ENCODE measurements around the gene PSG6. TPM values are rescaled to one million over a fixed set of nuclear protein-coding genes. Genes with fewer than 3 reads are reported as not detected.
A peak's percentile ranks its signal among the peaks of the same experiment; 100 is the strongest.
"Not testable (repeated sequence)": the region's sequence is repeated elsewhere in the genome, so short reads cannot be mapped to it uniquely, and the experiment has no call there.

Gene PSG6
- total and polyA plus RNA-seq, 2 experiments from 2014 or later: not detected

GRCh38 chr19:42872608-42873007 lies 45.1 kb downstream of the PSG6 start:
- no peak for TF ChIP-seq CTCF (IDR thresholded peaks at IDR 0.05; ENCODE audit: low read depth, low read length)
- Histone ChIP-seq H3K4me3 (no peak overlapping the region), H3K4me1 (ENCODE audit: low read depth) (no peaks in the 10 kb centered on the region), H3K27me3 (no peaks in the 10 kb centered on the region), H3K27ac (no peak overlapping the region), H3K9me3 (ENCODE audit: low read depth) (no peaks in the 10 kb centered on the region), H3K36me3 (no peaks in the 10 kb centered on the region)
- DNase-seq (ENCODE audit: low read depth in 1 of 2, low spot score in 1 of 2): no peak

GRCh38 chr19:42857544-42857867 lies 60.2 kb downstream of the PSG6 start:
- no peaks in the 10 kb centered on the region for H3K9me3 ChIP-seq (ENCODE audit: low read depth)
- H3K4me1 ChIP-seq (ENCODE audit: low read depth): no peaks in the 10 kb centered on the region
- no peaks in the 10 kb centered on the region for H3K27me3 ChIP-seq
- no peaks in the 10 kb centered on the region for H3K36me3 ChIP-seq
- H3K27ac ChIP-seq: no peak overlapping the region
- TF ChIP-seq CTCF (IDR thresholded peaks at IDR 0.05; ENCODE audit: low read depth, low read length): no peak
- H3K4me3 ChIP-seq: no peak overlapping the region
- no peak for DNase-seq (ENCODE audit: low read depth in 1 of 2, low spot score in 1 of 2)

GRCh38 chr19:42856866-42857543 lies 60.7 kb downstream of the PSG6 start:
- DNase-seq (ENCODE audit: low read depth in 1 of 2, low spot score in 1 of 2); H3K4me1 ChIP-seq (ENCODE audit: low read depth); H3K27me3 ChIP-seq; H3K36me3 ChIP-seq; H3K27ac ChIP-seq; H3K9me3 ChIP-seq (ENCODE audit: low read depth); H3K4me3 ChIP-seq: not testable (repeated sequence)
- TF ChIP-seq CTCF (IDR thresholded peaks at IDR 0.05; ENCODE audit: low read depth, low read length): peak; percentile 49

DNA sequence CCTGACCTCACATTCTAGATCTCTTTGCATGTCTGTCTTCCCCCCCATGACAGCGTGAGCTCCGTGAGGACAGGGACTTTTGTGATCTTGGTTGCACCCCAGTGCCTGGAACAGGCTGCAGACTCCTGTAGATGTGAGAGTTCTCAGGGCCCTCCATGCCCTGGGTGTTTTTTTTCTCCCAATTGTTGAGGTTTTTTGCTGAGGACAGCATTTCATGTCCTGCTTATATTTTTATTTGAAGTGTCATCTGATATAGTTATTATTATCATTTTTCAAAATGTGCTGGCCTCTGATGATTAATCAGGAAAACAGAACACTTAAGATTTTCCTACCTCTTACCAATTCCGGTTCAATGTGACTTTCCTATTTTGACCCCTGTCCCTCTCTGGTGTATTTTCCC lies 62.9 kb downstream of the PSG6 start:
- not testable (repeated sequence) for H3K27ac ChIP-seq; H3K4me1 ChIP-seq (ENCODE audit: low read depth); H3K9me3 ChIP-seq (ENCODE audit: low read depth); H3K36me3 ChIP-seq; H3K27me3 ChIP-seq; DNase-seq (ENCODE audit: low read depth in 1 of 2, low spot score in 1 of 2); H3K4me3 ChIP-seq

DNA sequence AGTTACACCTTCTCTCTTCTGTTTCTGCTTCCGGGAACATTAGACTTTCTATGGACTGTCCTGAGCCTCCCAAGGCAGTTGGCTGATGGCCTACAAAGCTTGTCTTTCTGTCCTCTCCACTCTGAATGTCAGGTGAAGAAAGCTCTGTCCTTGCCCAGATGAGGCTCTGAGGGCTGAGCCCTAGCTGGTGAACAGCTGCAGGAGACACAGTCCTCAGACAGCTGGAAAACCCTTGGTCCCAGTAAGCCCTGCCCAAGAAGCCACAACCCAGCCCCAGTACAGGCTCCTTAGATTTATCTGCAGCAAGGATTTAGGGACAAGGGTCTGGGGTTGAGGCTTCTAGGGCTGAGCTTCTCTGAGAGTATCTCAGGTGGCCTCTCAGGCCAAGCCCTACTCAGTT lies 64.5 kb downstream of the PSG6 start:
- not testable (repeated sequence) for H3K4me3 ChIP-seq; H3K9me3 ChIP-seq (ENCODE audit: low read depth); H3K4me1 ChIP-seq (ENCODE audit: low read depth); H3K36me3 ChIP-seq; DNase-seq (ENCODE audit: low read depth in 1 of 2, low spot score in 1 of 2); H3K27me3 ChIP-seq; H3K27ac ChIP-seq

GRCh38 chr19:42852821-42853220 lies 64.9 kb downstream of the PSG6 start:
- DNase-seq (ENCODE audit: low read depth in 1 of 2, low spot score in 1 of 2); H3K9me3 ChIP-seq (ENCODE audit: low read depth): not testable (repeated sequence)

More at GRCh38 chr19:42852821-42853220, 64.9 kb downstream of the PSG6 start:
- H3K36me3 ChIP-seq; H3K4me3 ChIP-seq; H3K27ac ChIP-seq; H3K4me1 ChIP-seq (ENCODE audit: low read depth); H3K27me3 ChIP-seq: not testable (repeated sequence)

Other genes with a start within 250 kb of the PSG6 start
- not detected in 2 replicates for gene PSG3, start 177.4 kb downstream of the PSG6 start, total RNA-seq
- gene PSG3, start 177.4 kb downstream of the PSG6 start, polyA plus RNA-seq: not detected in 2 replicates
- gene PSG8, start 152.2 kb downstream of the PSG6 start, total RNA-seq: not detected in 2 replicates
- not detected in 2 replicates for gene PSG8, start 152.2 kb downstream of the PSG6 start, polyA plus RNA-seq
- not detected in 2 replicates for gene PSG1, start 38.2 kb downstream of the PSG6 start, total RNA-seq
- gene PSG1, start 38.2 kb downstream of the PSG6 start, polyA plus RNA-seq: not detected in 2 replicates
- gene PSG7, start 19.3 kb upstream of the PSG6 start, total RNA-seq: not detected in 2 replicates
- gene PSG7, start 19.3 kb upstream of the PSG6 start, polyA plus RNA-seq: not detected in 2 replicates
- not detected in 2 replicates for gene PSG11, start 108.6 kb upstream of the PSG6 start, total RNA-seq
- gene PSG11, start 108.6 kb upstream of the PSG6 start, polyA plus RNA-seq: not detected in 2 replicates
- gene PSG2, start 164.8 kb upstream of the PSG6 start, total RNA-seq: not detected in 2 replicates
- not detected in 2 replicates for gene PSG2, start 164.8 kb upstream of the PSG6 start, polyA plus RNA-seq

All from cardiac muscle cell (in vitro differentiated cells and primary cell).